ENCODE results near the gene LRRC46.

LRRC46 gene

GRCh38 chr17:47852113-47852949, 20.9 kb downstream of the LRRC46 start:
- DNase-seq (ENCODE audit: extremely low spot score), result peak; percentile 54
- no peak for TF ChIP-seq CTCF (IDR thresholded peaks at IDR 0.05; ENCODE audit: control extremely low read depth, extremely low read depth, low read depth, missing control alignments)
- CTCF ChIA-PET, result interaction anchor here (1.0 to 25.0 kb wide), 3 partner anchors 8 to 98 kb away, joined by 4 to 687 read pairs (median 152); partner anchors contain the start of genes SCRN2 and SP2
- POLR2A ChIA-PET, result no interaction called here

- no peak for DNase-seq (ENCODE audit: extremely low spot score)
- ChIA-PET POLR2A (no interaction called here), CTCF (interaction anchor here (13.3 to 25.0 kb wide), 2 partner anchors 9 to 33 kb away, joined by 152 to 687 read pairs; partner anchors contain the start of genes SCRN2 and SP2)
- TF ChIP-seq CTCF (IDR thresholded peaks at IDR 0.05; ENCODE audit: control extremely low read depth, extremely low read depth, low read depth, missing control alignments), result no peak
Measured at GRCh38 chr17:47853616-47854015, 22.1 kb downstream of the LRRC46 start.

- POLR2A ChIA-PET, result no interaction called here
- CTCF ChIA-PET, result interaction anchor here (1.2 to 25.0 kb wide), 5 partner anchors 11 to 163 kb away, joined by 3 to 687 read pairs (median 8); partner anchors contain the start of genes SCRN2 and SP2
- DNase-seq (ENCODE audit: extremely low spot score), result no peak
- TF ChIP-seq CTCF (IDR thresholded peaks at IDR 0.05; ENCODE audit: control extremely low read depth, extremely low read depth, low read depth, missing control alignments), result no peak
Measured at GRCh38 chr17:47855737-47856136, 24.3 kb downstream of the LRRC46 start.

- ChIA-PET POLR2A (no interaction called here), CTCF (interaction anchor here (0.9 to 25.0 kb wide), 3 partner anchors 12 to 30 kb away, joined by 4 to 687 read pairs (median 152); partner anchors contain the start of genes SCRN2 and SP2)
- no peak for TF ChIP-seq CTCF (IDR thresholded peaks at IDR 0.05; ENCODE audit: control extremely low read depth, extremely low read depth, low read depth, missing control alignments)
- no peak for DNase-seq (ENCODE audit: extremely low spot score)
Measured at GRCh38 chr17:47856830-47857229, 25.4 kb downstream of the LRRC46 start.

- ChIA-PET CTCF (interaction anchor here (0.8 to 25.0 kb wide), 4 partner anchors 13 to 113 kb away, joined by 3 to 687 read pairs (median 78); partner anchors contain the start of genes CDK5RAP3, SCRN2 and SP2), POLR2A (no interaction called here)
- no peak for TF ChIP-seq CTCF (IDR thresholded peaks at IDR 0.05; ENCODE audit: control extremely low read depth, extremely low read depth, low read depth, missing control alignments)
- DNase-seq (ENCODE audit: extremely low spot score), result no peak
Measured at GRCh38 chr17:47857551-47858455, 26.3 kb downstream of the LRRC46 start.

GRCh38 chr17:47860386-47860785, 28.9 kb downstream of the LRRC46 start:
- DNase-seq (ENCODE audit: extremely low spot score), result no peak
- no peak for TF ChIP-seq CTCF (IDR thresholded peaks at IDR 0.05; ENCODE audit: control extremely low read depth, extremely low read depth, low read depth, missing control alignments)
- ChIA-PET POLR2A (no interaction called here), CTCF (interaction anchor here (1.0 to 25.0 kb wide), 4 partner anchors 10 to 111 kb away, joined by 3 to 687 read pairs (median 80); partner anchors contain the start of genes CDK5RAP3, SCRN2, SP2 and SP6)

Measured in GM10248 (cell line).